Measurements from ENCODE around the gene C1S.
"Not testable (repeated sequence)": the region's sequence is repeated elsewhere in the genome, so short reads cannot be mapped to it uniquely, and the experiment has no call there.

C1S gene

DNA sequence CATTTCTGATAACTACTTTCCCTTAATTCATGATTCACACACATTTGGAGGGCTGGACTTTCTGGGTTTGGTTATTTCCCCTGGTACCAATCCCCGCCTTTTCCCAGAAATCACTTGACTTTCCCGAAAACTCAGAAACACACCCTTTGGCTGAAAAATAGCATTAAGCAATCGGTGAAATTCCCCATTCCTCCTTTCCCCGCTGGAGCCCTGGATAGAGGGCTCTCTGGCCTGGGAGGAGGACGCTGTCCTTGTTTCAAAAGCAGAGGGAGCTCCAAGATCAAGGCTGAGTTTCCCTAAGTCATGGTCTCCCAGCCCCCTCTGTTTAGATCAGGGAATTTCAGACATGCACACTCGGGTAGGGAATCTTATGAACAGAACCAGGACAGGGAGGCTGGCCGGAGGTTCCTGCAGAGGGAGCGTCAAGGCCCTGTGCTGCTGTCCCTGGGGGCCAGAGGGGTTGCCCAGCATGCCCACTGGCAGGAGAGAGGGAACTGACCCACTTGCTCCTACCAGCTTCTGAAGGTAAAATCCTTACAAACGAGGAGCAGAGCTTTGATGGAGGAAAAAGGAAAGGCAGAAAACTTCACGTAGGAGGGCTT lies at the start of gene C1S:
Gene C1S, plus strand, starts transcription at position 366 of the 602 bp plus-strand sequence. CDS start 1,195 bp downstream, outside the sequence.
- Histone ChIP-seq H3K9me3 (ENCODE audit: control insufficient read depth, insufficient read depth, low read depth, low read length) (no peaks in the 10 kb centered on the region), H3K4me3 (ENCODE audit: low read depth, low read length) (no peak within 1 kb of the TSS), H3K27ac (ENCODE audit: extremely low read depth, low read depth, low read length) (no peak within 1 kb of the TSS), H3K4me1 (ENCODE audit: control insufficient read depth, insufficient read depth, low read length) (no peaks in the 10 kb centered on the region), H3K36me3 (ENCODE audit: control insufficient read depth in 2 of 2, insufficient read depth in 1 of 2, low read length in 2 of 2) (no peaks in the 10 kb centered on the region)
- ChIA-PET POLR2A (no interaction called here), CTCF (interaction anchor here (0.6 to 2.5 kb wide), 5 partner anchors 21 to 1808 kb away, joined by 3 to 8 read pairs (median 4); no protein-coding TSS in a partner anchor)
- TF ChIP-seq CTCF (tag by site-specific recombination; IDR thresholded peaks at IDR 0.05) (peak; percentile 79; the same call in 1 of the 2 replicates), ZNF830 (tag by site-specific recombination; IDR thresholded peaks at IDR 0.05; ENCODE audit: low read depth) (no peak)

DNA sequence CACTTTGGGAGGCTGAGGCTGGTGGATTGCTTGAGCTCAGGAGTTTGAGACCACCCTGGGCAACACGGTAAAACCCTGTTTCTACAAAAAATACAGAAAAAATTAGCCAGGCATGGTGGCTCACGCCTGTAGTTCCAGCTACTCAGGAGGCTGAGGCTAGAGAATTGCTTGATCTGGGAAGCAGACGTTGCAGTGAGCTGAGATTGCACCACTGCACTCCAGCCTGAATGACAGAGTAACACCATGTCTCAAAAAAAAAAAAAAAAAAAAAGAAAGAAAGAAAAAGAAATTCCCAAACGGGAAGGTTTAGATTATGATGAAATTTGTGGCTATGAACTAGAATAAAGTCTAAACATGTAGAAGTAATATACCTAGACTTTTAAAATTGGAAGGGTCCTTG lies 49.1 kb upstream of the C1S start:
- H3K4me3 ChIP-seq (ENCODE audit: low read depth, low read length); H3K9me3 ChIP-seq (ENCODE audit: control insufficient read depth, insufficient read depth, low read depth, low read length); POLR2A ChIA-PET; H3K27ac ChIP-seq (ENCODE audit: extremely low read depth, low read depth, low read length); CTCF ChIA-PET: not testable (repeated sequence)
- Histone ChIP-seq H3K36me3 (ENCODE audit: control insufficient read depth in 2 of 2, insufficient read depth in 1 of 2, low read length in 2 of 2) (peaks cover 11 to 12% of the 10 kb centered on the region in 2 experiments; a peak in 2 of 3 replicates), H3K4me1 (ENCODE audit: control insufficient read depth, insufficient read depth, low read length) (peaks cover 13% of the 10 kb centered on the region)

DNA sequence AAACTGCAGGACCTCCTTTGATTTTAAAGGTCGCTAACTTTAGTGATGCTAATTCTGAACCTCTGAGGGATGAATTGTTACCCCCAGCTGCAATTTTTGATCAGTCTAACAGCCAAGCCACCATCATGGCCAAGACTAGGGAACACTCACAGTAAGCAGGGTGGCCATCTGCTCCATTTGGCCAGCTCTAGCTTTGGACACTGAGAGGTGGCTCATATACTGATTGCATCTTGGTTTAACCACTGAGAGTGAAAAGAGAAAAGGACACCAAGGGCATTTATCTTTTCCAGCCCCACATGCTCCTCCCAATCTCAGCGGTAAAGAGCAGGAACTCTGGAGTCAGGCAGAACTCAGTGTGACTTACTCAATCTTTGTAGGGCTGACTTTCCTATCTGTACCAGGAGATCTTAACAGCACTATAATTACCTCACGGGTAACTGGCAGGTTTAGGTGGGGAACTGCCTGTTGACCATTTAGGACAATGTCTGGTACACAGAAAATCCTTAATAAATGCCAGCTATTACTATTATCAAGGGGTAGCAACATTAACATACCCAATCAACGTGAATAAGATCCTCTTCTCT lies 48.4 kb upstream of the C1S start:
- no peak overlapping the region for H3K4me3 ChIP-seq (ENCODE audit: low read depth, low read length)
- peaks cover 17% of the 10 kb centered on the region for H3K4me1 ChIP-seq (ENCODE audit: control insufficient read depth, insufficient read depth, low read length)
- peaks cover 11 to 12% of the 10 kb centered on the region in 2 experiments; a peak in 2 of 3 replicates for H3K36me3 ChIP-seq (ENCODE audit: control insufficient read depth in 2 of 2, insufficient read depth in 1 of 2, low read length in 2 of 2)
- TF ChIP-seq SP7 (tag by site-specific recombination; IDR thresholded peaks at IDR 0.05) (0 out of 2 replicates have a peak, but pooled peaks have one; percentile 32), ZIC2 (tag by site-specific recombination; IDR thresholded peaks at IDR 0.05) (no peak)
- H3K9me3 ChIP-seq (ENCODE audit: control insufficient read depth, insufficient read depth, low read depth, low read length), result no peaks in the 10 kb centered on the region
- H3K27ac ChIP-seq (ENCODE audit: extremely low read depth, low read depth, low read length), result no peak overlapping the region
- ChIA-PET CTCF (interaction anchor here (0.8 to 1.1 kb wide), 2 partner anchors 8 to 151 kb away, joined by 3 read pairs; no protein-coding TSS in a partner anchor), POLR2A (no interaction called here)

GRCh38 chr12:7013101-7013500 lies 47.4 kb upstream of the C1S start:
- H3K9me3 ChIP-seq (ENCODE audit: control insufficient read depth, insufficient read depth, low read depth, low read length), result no peaks in the 10 kb centered on the region
- no peak for TF ChIP-seq SCRT2 (tag by site-specific recombination; IDR thresholded peaks at IDR 0.05)
- TF ChIP-seq ZNF623 (tag by site-specific recombination; IDR thresholded peaks at IDR 0.05), result peak; percentile 77
- H3K4me1 ChIP-seq (ENCODE audit: control insufficient read depth, insufficient read depth, low read length), result peaks cover 18% of the 10 kb centered on the region
- ChIA-PET CTCF (interaction anchor here (0.7 to 0.8 kb wide), 2 partner anchors 9 to 29 kb away, joined by 3 read pairs; no protein-coding TSS in a partner anchor), POLR2A (no interaction called here)
- peaks cover 9 to 11% of the 10 kb centered on the region in 2 experiments; a peak in 2 of 3 replicates for H3K36me3 ChIP-seq (ENCODE audit: control insufficient read depth in 2 of 2, insufficient read depth in 1 of 2, low read length in 2 of 2)
- no peak overlapping the region for H3K4me3 ChIP-seq (ENCODE audit: low read depth, low read length)
- no peak overlapping the region for H3K27ac ChIP-seq (ENCODE audit: extremely low read depth, low read depth, low read length)

DNA sequence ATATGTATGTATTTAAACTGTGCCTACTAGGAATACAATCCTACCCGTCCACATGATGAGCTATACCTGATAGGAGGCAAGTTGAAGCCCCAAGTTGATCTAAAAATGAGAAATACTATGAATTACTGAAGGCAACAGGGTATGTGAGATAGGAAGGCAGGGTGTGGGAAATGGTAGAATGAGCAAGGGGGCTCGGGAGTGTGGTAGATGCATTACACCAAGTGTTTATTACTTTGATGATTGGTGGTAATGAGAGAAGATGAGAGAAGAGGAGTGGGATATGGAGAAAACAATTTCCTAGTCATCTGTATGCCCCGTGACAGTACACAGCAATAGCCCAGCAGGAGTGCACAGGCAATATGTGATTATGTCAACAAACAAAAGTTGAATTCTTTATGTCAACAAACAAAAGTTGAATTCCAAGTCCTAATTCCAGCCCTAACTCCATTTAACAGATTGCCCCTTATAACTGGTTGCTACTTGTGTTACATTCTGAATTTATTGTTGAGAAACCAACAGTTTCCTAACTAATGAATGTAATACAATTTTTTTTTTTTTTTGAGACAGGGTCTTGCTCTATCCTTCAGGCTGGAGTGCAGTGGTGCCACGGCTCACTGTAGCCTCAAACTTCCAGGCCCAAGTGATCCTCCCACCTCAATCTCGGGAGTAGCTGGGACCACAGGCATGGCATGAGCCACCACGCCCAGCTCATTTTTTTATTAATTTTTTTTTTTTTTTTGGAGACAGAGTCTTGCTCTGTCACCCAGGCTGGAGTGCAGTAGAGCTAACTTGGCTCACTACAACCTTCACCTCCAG lies 44.8 kb upstream of the C1S start:
- CTCF ChIA-PET, result interaction anchor here (0.6 kb wide), 2 partner anchors 97 to 334 kb away, joined by 3 read pairs; no protein-coding TSS in a partner anchor
- Histone ChIP-seq H3K27ac (ENCODE audit: extremely low read depth, low read depth, low read length) (no peak overlapping the region), H3K4me3 (ENCODE audit: low read depth, low read length) (no peak overlapping the region), H3K4me1 (ENCODE audit: control insufficient read depth, insufficient read depth, low read length) (peaks cover 25% of the 10 kb centered on the region), H3K36me3 (ENCODE audit: control insufficient read depth in 2 of 2, insufficient read depth in 1 of 2, low read length in 2 of 2) (peaks cover 8 to 11% of the 10 kb centered on the region in 2 experiments; a peak in 2 of 3 replicates), H3K9me3 (ENCODE audit: control insufficient read depth, insufficient read depth, low read depth, low read length) (no peaks in the 10 kb centered on the region)
- POLR2A ChIA-PET, result interaction anchor here (0.6 to 0.7 kb wide), 2 partner anchors 249 to 1098 kb away, joined by 4 to 5 read pairs; no protein-coding TSS in a partner anchor
- no peak for TF ChIP-seq ZNF140 (tag by site-specific recombination; IDR thresholded peaks at IDR 0.05)
- TF ChIP-seq KLF17 (tag by site-specific recombination; IDR thresholded peaks at IDR 0.05), result peak; percentile 51; the same call in 1 of the 2 replicates
- peak; percentile 92 for TF ChIP-seq OSR2 (tag by site-specific recombination; IDR thresholded peaks at IDR 0.05)
- peak; percentile 59 for TF ChIP-seq SCRT2 (tag by site-specific recombination; IDR thresholded peaks at IDR 0.05)
- peak; percentile 92 for TF ChIP-seq ZNF394 (tag by site-specific recombination; IDR thresholded peaks at IDR 0.05; ENCODE audit: borderline replicate concordance)
- no peak for TF ChIP-seq ZNF404 (tag by site-specific recombination; IDR thresholded peaks at IDR 0.05)
- TF ChIP-seq, protein P1, sequence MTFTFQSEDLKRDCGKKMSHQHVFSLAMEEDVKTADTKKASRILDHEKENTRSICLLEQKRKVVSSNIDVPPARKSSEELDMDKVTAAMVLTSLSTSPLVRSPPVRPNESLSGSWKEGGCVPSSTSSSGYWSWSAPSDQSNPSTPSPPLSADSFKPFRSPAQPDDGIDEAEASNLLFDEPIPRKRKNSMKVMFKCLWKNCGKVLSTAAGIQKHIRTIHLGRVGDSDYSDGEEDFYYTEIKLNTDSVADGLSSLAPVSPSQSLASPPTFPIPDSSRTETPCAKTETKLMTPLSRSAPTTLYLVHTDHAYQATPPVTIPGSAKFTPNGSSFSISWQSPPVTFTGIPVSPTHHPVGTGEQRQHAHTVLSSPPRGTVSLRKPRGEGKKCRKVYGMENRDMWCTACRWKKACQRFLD (tag by site-specific recombination; IDR thresholded peaks at IDR 0.05), result no peak
- peak; percentile 3; the same call in 1 of the 2 replicates for TF ChIP-seq EGR2 (tag by site-specific recombination; IDR thresholded peaks at IDR 0.05; ENCODE audit: low read depth)
- 0 out of 2 replicates have a peak, but pooled peaks have one; percentile 29 for TF ChIP-seq ZBTB1 (tag by site-specific recombination; IDR thresholded peaks at IDR 0.05)
- peak; percentile 63 for TF ChIP-seq ZNF629 (tag by site-specific recombination; IDR thresholded peaks at IDR 0.05)
- TF ChIP-seq TCF7L2 (IDR thresholded peaks at IDR 0.05; ENCODE audit: borderline replicate concordance, low read depth, low read length), result peak; percentile 49; the same call in 1 of the 2 replicates
- no peak for TF ChIP-seq ZNF585B (tag by site-specific recombination; IDR thresholded peaks at IDR 0.05)

Measured in HEK293 (cell line).